Activated naive CD8-positive, alpha-beta T cell treated with anti-CD3 and anti-CD28 coated beads, Interleukin-2, amount 50 U/mL, for 24 hours (primary cell): ENCODE data around the gene CDH23.

Experiments used
- ATAC-seq: fragments of 150-1000 bp; cut with Tn5 transposase; one replicate; pipeline ENCODE4 v1.10.0; 2021
- DNase-seq: peaks from one replicate; pipeline ENCODE4 v3.0.0; 2021
- H3K27ac Mint-ChIP-seq: one replicate; pipeline ENCODE4 v1.8.0; 2021; ENCODE audit warnings: mild to moderate bottlenecking, mixed read lengths
- H3K27me3 Mint-ChIP-seq: one replicate; pipeline ENCODE4 v1.8.0; 2021; ENCODE audit warnings: mixed read lengths
- H3K36me3 Mint-ChIP-seq: one replicate; pipeline ENCODE4 v1.8.0; 2021; ENCODE audit warnings: low read depth, mixed read lengths
- H3K4me1 Mint-ChIP-seq: one replicate; pipeline ENCODE4 v1.8.0; 2021; ENCODE audit warnings: mixed read lengths
- H3K4me3 Mint-ChIP-seq: one replicate; pipeline ENCODE4 v1.8.0; 2021; ENCODE audit warnings: mild to moderate bottlenecking, moderate library complexity, mixed read lengths
- H3K9me3 Mint-ChIP-seq: one replicate; pipeline ENCODE4 v1.8.0; 2021; ENCODE audit warnings: mixed read lengths

Gene CDH23

DNA sequence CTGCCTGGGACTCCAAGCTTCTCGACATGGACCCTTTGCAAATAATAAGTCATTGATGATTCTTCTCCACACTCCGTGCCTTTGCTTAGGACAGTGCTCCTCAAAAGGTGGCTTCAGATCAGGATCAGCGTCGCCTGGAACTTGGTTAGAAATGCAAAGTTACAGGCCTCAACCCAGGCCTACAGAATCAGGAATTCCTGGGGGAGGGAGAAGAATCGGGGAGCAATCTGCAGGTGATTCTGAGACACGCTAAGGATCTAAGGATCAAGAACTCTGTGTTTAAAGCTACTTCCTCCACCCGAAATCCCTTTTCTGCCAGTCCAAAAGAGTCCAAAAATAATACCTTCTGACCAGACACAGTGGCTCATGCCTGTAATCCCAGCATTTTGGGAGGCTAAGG, 244.7 kb downstream of the CDH23 start:
- peaks cover 19% of the 10 kb centered on the region for H3K4me1 Mint-ChIP-seq
- no peak for DNase-seq
- H3K27me3 Mint-ChIP-seq = no peaks in the 10 kb centered on the region
- H3K9me3 Mint-ChIP-seq = no peaks in the 10 kb centered on the region
- H3K27ac Mint-ChIP-seq = no peak overlapping the region
- H3K36me3 Mint-ChIP-seq = no peaks in the 10 kb centered on the region
- ATAC-seq = no peak
- no peak overlapping the region for H3K4me3 Mint-ChIP-seq

DNA sequence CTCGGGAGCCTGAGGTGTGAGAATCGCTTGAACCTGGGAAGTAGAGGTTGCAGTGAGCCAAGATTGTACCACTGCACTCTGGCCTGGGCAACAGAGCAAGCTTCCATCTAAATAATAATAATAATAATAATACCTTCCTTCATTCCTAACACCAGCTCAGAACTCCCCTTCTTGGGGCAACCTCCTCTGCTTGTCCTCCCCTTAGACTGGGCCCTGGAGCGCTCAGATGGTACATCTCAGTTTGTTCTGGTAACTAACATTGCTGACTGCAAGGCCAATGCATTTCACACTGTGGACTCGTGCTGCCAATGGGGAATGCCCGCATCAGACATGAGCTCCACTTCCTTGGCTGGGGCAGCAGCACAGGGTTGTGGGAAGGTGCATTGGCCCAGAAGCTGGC, 245.3 kb downstream of the CDH23 start:
- no peak overlapping the region for H3K4me3 Mint-ChIP-seq
- H3K27ac Mint-ChIP-seq = no peak overlapping the region
- DNase-seq (no peak), ATAC-seq (no peak)
- no peaks in the 10 kb centered on the region for H3K36me3 Mint-ChIP-seq
- H3K4me1 Mint-ChIP-seq = peaks cover 19% of the 10 kb centered on the region
- no peaks in the 10 kb centered on the region for H3K9me3 Mint-ChIP-seq
- no peaks in the 10 kb centered on the region for H3K27me3 Mint-ChIP-seq

DNA sequence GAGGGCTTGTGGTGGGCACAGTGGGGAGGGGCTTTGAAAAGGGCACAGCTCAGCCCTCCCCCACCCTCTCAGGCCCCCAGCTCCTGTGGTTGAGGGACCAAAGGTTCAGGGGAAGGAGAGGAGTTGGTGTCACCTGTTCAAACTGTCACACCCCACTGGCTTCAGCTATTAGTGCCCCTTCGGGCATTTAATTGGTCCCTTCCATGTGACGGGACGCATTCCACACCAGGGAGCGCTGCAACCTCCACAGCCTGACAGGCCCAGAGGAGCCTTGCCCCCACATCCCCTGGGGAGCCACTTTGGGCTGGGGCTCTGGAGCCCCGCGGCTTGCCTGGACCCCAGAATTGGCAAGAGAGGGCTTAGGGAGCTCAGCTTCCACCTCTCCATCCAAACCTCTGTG, 247.2 kb downstream of the CDH23 start:
- Mint-ChIP-seq H3K4me3 (no peak overlapping the region), H3K27ac (no peak overlapping the region), H3K36me3 (no peaks in the 10 kb centered on the region), H3K9me3 (no peaks in the 10 kb centered on the region), H3K27me3 (no peaks in the 10 kb centered on the region), H3K4me1 (peaks cover 14% of the 10 kb centered on the region)
- DNase-seq = no peak
- ATAC-seq = no peak

DNA sequence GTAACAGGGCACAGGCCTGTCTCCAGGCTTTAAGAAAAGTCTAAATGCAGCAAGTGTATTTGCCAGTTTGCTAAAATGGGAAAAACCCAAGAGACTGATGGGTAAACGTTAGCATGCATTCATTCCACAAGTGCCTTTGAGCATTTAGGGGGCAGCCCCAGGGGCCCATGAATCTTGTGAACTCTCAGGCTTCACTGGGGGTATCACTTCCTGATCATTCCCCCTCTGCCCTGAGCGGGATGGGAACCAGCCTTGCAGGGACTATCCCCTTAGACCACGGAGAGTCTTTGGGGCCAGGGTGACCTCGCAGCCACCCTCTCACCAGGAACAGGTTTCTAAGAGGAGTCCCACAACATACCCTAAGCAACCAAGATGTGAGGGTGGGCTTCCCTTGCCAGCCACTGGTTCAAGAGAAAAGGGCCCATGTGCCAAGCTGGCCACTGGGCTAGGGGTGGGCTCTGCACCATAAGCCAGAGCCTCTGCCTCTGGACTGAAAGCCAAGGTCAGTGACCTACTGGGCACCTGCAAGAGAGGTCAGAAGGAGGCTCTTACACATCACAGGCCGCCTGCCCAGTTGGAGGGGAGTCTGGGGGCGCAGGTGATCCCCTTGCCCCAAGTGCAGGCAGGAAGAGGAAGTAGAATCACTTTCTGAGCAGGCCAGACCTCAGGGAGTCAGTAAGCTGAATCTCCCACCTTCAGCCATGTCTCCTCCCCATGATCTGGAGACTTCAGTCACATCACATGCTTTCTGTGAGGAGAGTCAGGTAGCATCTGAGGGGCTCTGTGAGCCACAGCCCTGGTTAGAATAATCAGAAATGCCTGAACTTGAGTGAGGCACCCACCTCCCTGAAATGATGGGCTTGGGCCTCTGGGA, 247.8 kb downstream of the CDH23 start:
- ATAC-seq = peak; percentile 79
- Mint-ChIP-seq H3K27ac (no peak overlapping the region), H3K36me3 (no peaks in the 10 kb centered on the region), H3K4me3 (no peak overlapping the region), H3K27me3 (no peaks in the 10 kb centered on the region), H3K9me3 (no peaks in the 10 kb centered on the region), H3K4me1 (peaks cover 14% of the 10 kb centered on the region)
- DNase-seq = peak; percentile 44

DNA sequence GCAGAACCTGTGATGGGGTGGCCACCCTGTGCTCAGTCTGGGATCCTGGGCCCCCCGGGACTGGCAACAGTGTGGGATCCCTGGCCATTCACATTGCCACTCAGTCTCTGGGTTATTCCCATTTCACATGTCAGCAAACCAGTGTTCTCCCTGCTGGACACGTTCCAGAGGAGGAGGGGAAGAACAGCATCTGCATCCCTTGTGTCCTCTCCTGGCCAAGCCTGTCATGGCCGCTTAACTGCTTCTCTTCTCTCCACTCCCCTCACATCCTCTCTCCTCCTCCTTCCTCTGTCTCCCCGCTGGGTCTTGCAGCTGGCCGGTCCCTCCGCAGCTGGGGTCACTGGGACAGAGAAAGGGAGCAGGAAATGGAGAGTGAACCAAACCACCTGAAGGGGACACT, 248.5 kb downstream of the CDH23 start:
- no peaks in the 10 kb centered on the region for H3K27me3 Mint-ChIP-seq
- ATAC-seq (no peak), DNase-seq (no peak)
- H3K36me3 Mint-ChIP-seq = no peaks in the 10 kb centered on the region
- H3K9me3 Mint-ChIP-seq = no peaks in the 10 kb centered on the region
- H3K27ac Mint-ChIP-seq = no peak overlapping the region
- no peak overlapping the region for H3K4me3 Mint-ChIP-seq
- peaks cover 14% of the 10 kb centered on the region for H3K4me1 Mint-ChIP-seq

DNA sequence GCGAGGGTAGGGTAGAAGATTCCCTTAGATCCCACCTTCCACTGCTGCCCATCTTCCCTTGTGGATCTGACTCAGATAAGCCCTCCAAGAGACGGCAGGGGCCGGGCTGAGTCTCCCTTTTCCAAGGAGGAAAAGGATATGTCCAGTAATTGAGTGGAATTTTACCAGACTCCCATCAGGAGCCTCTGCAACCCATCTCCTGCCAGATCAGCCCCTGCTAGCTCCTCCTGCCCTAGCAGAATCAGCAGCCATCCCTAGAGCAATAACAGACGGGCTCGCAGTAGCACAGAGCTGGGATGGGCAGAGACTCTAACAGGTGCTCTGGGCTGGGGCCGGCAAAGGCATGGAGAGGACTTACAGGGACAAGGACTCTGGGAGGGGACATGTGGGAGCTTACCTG, 249.3 kb downstream of the CDH23 start:
- H3K27me3 Mint-ChIP-seq = no peaks in the 10 kb centered on the region
- no peaks in the 10 kb centered on the region for H3K9me3 Mint-ChIP-seq
- no peak overlapping the region for H3K27ac Mint-ChIP-seq
- H3K4me3 Mint-ChIP-seq = no peak overlapping the region
- no peaks in the 10 kb centered on the region for H3K36me3 Mint-ChIP-seq
- ATAC-seq (no peak), DNase-seq (no peak)
- H3K4me1 Mint-ChIP-seq = peaks cover 14% of the 10 kb centered on the region

DNA sequence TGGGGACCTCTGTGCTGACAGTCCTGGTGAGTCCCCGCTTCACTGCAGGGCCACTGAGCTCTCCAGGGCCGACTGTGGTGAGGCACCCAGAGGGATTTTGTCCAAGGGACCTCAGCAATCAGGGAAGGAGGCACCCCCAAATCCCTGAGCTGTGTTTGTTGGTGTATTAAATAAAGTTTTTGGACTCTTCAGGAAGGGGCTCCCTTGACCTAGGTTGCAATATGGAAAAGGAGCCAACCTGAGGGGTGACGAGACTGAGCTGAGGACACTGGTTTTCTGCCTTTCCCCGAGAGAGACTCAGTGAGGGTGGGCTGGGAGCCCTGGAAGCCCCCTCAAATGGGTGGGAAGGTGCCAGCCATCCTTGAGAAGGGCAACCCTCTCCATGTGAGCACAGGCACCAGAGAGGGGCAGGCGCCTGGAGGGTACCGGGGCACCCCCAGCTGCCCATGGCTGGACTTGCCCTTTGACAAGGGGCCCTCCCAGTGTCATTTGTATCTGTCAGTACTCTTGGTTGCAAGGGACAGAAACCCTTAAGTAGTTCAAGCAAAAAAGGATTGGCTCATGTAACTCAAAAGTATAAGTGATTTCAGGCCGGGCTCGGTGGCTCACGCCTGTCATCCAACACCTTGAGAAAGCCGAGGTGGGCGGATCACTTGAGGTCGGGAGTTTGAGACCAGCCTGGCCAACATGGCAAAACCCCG, 250.0 kb downstream of the CDH23 start:
- DNase-seq = no peak
- H3K36me3 Mint-ChIP-seq = no peaks in the 10 kb centered on the region
- no peak overlapping the region for H3K4me3 Mint-ChIP-seq
- no peak overlapping the region for H3K27ac Mint-ChIP-seq
- ATAC-seq = no peak
- H3K9me3 Mint-ChIP-seq = no peaks in the 10 kb centered on the region
- H3K4me1 Mint-ChIP-seq = peaks cover 14% of the 10 kb centered on the region
- H3K27me3 Mint-ChIP-seq = no peaks in the 10 kb centered on the region

DNA sequence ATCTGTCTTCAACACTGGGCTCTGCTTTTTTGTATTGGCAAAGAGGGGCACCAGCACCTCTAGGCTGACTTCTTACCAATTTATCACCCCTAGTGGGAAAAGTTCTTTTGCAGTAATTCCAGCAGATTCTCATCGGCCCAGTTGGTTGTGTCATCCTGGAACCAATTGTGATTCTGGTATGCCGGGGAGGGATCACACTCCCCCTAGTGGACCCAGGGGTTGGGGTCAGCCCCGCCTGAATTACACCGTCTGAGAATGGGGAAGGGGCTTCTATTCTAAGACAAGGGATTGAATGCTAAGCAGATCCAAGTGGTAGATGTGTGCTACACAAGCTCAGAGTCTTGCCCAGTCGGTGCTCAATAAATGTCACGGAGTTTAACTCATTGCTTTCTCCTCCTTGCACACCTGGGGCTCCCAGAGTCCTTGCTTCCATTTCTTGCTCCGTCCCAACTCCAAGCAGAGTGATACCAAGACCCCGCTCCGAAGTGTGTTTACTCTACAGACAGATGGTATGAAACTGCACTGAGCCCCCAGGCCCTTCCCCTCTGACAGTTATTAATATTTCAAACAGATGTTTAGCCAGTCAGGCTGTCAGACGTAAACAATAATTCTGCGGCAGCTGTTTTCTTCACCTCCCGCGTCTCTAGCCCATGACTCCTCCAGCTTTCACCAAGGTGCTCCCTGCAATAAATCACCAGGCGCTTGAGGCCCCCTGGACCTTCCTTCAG, 251.0 kb downstream of the CDH23 start:
- peaks cover 14% of the 10 kb centered on the region for H3K4me1 Mint-ChIP-seq
- ATAC-seq = no peak

DNA sequence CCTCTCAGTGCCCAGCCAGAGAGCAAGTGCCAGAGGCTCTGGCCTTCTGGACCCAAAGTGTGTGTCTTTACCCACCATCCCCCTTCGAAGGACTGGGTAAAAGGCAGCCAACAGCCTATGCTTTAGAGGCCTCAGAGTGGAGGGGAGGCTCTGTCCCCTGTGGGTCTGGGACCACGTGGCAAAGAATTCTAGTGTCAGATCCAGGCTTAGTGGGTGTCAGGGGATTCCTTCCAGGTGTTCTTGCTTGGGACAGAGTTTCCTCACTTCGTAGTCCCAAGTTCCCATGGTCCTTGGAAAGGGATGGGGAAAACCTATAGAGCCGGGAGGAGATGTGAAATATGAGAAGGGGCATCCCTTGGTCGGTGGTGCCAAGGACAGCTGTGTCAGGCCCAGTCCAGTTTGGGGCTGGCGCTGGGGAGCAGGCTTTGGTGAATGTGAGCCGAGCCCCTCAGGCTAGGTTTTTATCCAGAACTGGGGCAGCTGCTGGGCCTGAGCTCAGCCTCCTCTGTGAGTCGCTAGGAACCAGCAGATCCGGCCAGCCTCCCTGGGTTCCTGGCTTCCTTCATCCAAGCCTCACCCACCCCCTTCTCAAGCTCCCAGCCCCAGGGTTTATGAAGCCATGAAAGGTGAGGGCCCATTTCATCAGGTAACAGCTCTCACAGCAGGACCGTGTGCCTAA, 251.7 kb downstream of the CDH23 start:
- DNase-seq (no peak), ATAC-seq (no peak)
- no peaks in the 10 kb centered on the region for H3K36me3 Mint-ChIP-seq
- no peak overlapping the region for H3K27ac Mint-ChIP-seq
- no peak overlapping the region for H3K4me3 Mint-ChIP-seq
- no peaks in the 10 kb centered on the region for H3K27me3 Mint-ChIP-seq
- peaks cover 14% of the 10 kb centered on the region for H3K4me1 Mint-ChIP-seq
- H3K9me3 Mint-ChIP-seq = no peaks in the 10 kb centered on the region

More for the DNA sequence above, 251.0 kb downstream of the CDH23 start:
- no peaks in the 10 kb centered on the region for H3K36me3 Mint-ChIP-seq
- H3K9me3 Mint-ChIP-seq = no peaks in the 10 kb centered on the region
- DNase-seq = no peak
- no peak overlapping the region for H3K4me3 Mint-ChIP-seq
- H3K27me3 Mint-ChIP-seq = no peaks in the 10 kb centered on the region
- no peak overlapping the region for H3K27ac Mint-ChIP-seq

DNA sequence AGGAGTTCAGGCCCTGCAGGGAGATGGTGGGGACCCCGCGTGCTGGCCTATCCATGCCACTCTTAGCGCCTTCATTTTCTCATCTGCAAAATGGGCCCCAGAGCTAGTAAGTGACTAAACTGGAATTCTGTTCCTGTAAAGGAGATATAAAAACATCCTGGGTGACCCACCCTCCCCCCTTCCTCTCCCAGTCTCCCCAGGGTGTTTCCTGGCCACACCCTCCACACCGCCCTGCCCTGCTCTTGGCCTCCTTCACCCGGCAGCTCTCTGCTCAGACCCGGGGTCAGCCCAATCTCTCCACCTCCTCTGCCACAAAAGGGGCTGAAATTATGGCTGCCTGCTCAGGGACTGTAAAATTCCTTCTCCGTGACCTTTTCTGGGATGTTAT, 252.2 kb downstream of the CDH23 start:
- no peak overlapping the region for H3K27ac Mint-ChIP-seq
- ATAC-seq (no peak), DNase-seq (no peak)
- H3K4me1 Mint-ChIP-seq = peaks cover 9% of the 10 kb centered on the region
- H3K36me3 Mint-ChIP-seq = no peaks in the 10 kb centered on the region
- no peak overlapping the region for H3K4me3 Mint-ChIP-seq
- no peaks in the 10 kb centered on the region for H3K9me3 Mint-ChIP-seq
- no peaks in the 10 kb centered on the region for H3K27me3 Mint-ChIP-seq

DNA sequence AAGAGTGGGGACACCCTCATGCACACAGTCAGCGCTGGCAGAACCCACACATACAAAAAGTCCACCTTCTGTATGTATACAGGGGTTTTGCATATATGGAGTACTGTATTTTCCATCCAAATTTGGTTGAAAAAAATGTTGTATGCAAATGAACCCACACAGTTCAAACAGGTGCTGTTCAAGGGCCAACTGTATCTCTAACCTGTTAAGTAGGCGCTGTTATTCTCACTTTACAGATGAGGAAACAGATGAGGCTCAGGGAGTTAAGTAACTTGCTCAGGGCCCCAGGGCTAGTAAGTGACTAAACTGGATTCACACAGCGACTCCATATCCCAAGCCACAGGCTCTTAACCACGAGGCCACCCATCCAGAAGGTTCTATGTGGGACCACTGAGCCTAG, 252.9 kb downstream of the CDH23 start:
- DNase-seq (no peak), ATAC-seq (no peak)
- H3K4me1 Mint-ChIP-seq = peaks cover 2% of the 10 kb centered on the region
- H3K4me3 Mint-ChIP-seq = no peak overlapping the region
- no peaks in the 10 kb centered on the region for H3K27me3 Mint-ChIP-seq
- H3K36me3 Mint-ChIP-seq = no peaks in the 10 kb centered on the region
- H3K9me3 Mint-ChIP-seq = no peaks in the 10 kb centered on the region
- H3K27ac Mint-ChIP-seq = no peak overlapping the region

DNA sequence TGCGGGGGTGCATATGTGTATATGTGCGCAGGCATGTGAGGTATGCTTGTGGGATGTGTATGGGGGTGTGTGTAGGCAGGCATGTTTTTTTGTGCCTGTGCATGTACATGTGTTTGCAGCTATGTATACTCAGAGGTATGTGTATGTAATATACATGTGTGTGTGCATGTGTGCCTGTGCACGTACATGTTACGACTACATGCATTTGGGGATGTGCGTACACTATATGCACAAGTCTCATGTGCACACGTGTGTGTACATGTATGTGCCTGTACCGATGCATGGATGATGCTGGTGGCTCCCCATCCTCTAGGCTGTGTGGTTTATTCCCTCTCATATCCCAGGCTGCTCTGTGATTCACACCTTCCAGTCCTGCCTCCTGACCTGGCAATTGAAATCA, 253.7 kb downstream of the CDH23 start:
- ATAC-seq (no peak), DNase-seq (no peak)
- H3K36me3 Mint-ChIP-seq = no peaks in the 10 kb centered on the region
- H3K4me1 Mint-ChIP-seq = no peaks in the 10 kb centered on the region
- H3K4me3 Mint-ChIP-seq = no peak overlapping the region
- no peaks in the 10 kb centered on the region for H3K9me3 Mint-ChIP-seq
- H3K27me3 Mint-ChIP-seq = no peaks in the 10 kb centered on the region
- H3K27ac Mint-ChIP-seq = no peak overlapping the region

DNA sequence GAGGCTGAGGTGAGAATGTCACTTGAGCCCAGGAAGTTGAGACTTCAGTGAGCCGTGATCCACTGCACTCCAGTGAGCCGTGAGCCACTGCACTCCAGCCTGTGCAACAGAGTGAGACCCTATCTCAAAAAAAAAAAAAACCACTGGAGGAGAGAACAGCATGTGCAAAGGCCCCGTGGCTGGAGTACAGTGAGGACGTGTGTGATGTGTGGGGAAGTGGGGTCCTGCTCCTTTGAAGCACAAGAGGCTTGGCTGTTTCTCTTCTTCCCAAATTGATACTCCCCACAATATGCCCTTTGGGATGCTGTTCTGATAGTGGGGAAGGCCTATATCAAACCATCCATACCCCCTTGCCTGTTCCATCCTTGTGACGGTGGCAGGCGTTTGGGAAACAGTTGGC, 254.7 kb downstream of the CDH23 start:
- H3K4me1 Mint-ChIP-seq = no peaks in the 10 kb centered on the region
- H3K4me3 Mint-ChIP-seq = no peak overlapping the region
- H3K27ac Mint-ChIP-seq = no peak overlapping the region
- no peak for ATAC-seq
- no peaks in the 10 kb centered on the region for H3K27me3 Mint-ChIP-seq
- H3K9me3 Mint-ChIP-seq = no peaks in the 10 kb centered on the region
- H3K36me3 Mint-ChIP-seq = no peaks in the 10 kb centered on the region
- no peak for DNase-seq

DNA sequence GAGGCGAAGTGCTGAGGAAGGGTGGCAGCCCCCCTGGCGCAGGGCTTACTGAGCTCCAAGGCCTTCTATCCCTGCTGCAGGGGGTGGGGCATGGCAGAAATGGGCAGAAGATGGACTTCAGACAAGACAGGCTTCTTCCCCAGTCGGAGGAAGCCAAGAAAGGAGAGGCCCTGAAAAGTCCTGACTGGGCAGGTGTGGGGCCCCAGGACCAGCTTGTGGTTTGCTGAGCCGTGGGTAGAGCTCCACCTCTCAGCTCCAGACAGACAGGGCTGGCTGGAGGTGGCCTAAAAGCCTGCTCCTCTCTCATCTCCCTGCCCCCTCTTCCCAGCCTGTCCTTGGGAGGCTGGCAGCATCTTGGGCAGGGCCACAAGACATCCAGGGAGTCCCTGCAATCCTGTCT, 255.2 kb downstream of the CDH23 start:
- ATAC-seq = no peak
- no peaks in the 10 kb centered on the region for H3K4me1 Mint-ChIP-seq
- DNase-seq = no peak
- H3K9me3 Mint-ChIP-seq = no peaks in the 10 kb centered on the region
- H3K4me3 Mint-ChIP-seq = no peak overlapping the region
- H3K27ac Mint-ChIP-seq = no peak overlapping the region
- H3K36me3 Mint-ChIP-seq = no peaks in the 10 kb centered on the region
- no peaks in the 10 kb centered on the region for H3K27me3 Mint-ChIP-seq
